ENCODE measurements around the gene CCNC.

Gene CCNC

GRCh38 chr6:99550046-99550748 is 18.3 kb downstream of the CCNC start:
- TF ChIP-seq, protein P1, sequence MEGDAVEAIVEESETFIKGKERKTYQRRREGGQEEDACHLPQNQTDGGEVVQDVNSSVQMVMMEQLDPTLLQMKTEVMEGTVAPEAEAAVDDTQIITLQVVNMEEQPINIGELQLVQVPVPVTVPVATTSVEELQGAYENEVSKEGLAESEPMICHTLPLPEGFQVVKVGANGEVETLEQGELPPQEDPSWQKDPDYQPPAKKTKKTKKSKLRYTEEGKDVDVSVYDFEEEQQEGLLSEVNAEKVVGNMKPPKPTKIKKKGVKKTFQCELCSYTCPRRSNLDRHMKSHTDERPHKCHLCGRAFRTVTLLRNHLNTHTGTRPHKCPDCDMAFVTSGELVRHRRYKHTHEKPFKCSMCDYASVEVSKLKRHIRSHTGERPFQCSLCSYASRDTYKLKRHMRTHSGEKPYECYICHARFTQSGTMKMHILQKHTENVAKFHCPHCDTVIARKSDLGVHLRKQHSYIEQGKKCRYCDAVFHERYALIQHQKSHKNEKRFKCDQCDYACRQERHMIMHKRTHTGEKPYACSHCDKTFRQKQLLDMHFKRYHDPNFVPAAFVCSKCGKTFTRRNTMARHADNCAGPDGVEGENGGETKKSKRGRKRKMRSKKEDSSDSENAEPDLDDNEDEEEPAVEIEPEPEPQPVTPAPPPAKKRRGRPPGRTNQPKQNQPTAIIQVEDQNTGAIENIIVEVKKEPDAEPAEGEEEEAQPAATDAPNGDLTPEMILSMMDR (conservative IDR thresholded peaks at IDR 0.05) = no peak

DNA sequence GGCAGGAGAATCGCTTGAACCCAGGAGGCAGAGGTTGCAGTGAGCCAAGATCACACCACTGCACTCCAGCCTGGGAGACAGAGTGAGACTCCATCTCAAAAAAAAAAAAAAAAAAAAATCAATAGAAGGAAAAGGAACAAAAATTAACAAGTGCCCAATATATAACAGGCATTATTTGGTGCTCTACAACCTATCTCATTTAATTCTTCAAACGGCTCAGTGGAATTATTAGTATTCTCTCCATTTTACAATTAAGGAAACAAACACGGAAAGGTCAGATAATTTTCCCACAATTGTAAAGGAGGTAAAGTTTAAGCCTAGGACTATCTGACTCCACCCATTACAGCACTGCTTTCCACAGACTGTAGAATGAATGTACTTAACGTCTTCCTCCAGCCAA is 19.8 kb downstream of the CCNC start:
- no peak overlapping the region for H3K27ac ChIP-seq
- TF ChIP-seq, protein P1 (conservative IDR thresholded peaks at IDR 0.05) = no peak

More at GRCh38 chr6:99550046-99550748, 18.3 kb downstream of the CCNC start:
- H3K27ac ChIP-seq = no peak overlapping the region

DNA sequence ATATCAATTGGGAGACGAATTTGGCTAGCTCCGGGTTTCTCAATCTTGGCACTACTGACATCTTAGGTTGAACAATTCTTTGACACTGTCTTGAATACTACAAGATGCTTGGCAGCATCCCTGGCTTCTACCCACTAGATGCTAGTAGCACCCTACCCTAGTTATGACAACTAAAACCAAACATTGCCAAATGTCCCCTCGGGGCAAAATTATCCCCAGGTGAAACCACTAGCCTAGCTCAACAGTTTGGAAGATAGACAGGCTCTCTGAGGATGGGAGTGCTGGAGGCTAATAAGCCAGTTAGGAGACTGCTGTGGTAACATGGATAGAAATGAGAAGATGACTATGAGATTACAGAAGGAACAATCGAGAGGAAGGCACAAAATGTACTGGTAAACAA is 20.9 kb downstream of the CCNC start:
- no peak overlapping the region for H3K27ac ChIP-seq
- TF ChIP-seq, protein P1 (conservative IDR thresholded peaks at IDR 0.05) = no peak

- no peak overlapping the region for H3K27ac ChIP-seq
Observed at GRCh38 chr6:99545442-99545841, 23.0 kb downstream of the CCNC start.

DNA sequence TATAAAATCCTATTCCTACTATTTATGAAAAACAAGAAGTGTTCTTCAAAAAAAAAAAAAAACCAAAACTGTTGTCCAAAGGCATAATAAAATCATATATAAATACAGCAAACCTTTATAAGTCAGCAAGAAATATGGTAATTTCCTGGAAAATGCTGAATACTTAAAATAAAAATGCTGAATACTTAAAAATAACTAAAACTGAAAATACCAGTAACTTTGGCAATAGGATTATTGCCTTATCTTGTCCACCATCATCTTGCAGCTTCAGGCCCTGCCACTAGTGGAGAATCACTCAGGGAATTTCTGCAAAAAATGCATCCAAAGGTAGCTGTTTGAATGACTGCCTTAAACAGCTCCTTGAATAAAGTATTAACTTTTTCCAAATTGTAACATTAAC is 24.5 kb downstream of the CCNC start:
- TF ChIP-seq, protein P1 (conservative IDR thresholded peaks at IDR 0.05) = no peak; the same call in 1 of the 2 replicates
- no peak overlapping the region for H3K27ac ChIP-seq

More at GRCh38 chr6:99545442-99545841, 23.0 kb downstream of the CCNC start:
- TF ChIP-seq, protein P1 (conservative IDR thresholded peaks at IDR 0.05) = no peak

DNA sequence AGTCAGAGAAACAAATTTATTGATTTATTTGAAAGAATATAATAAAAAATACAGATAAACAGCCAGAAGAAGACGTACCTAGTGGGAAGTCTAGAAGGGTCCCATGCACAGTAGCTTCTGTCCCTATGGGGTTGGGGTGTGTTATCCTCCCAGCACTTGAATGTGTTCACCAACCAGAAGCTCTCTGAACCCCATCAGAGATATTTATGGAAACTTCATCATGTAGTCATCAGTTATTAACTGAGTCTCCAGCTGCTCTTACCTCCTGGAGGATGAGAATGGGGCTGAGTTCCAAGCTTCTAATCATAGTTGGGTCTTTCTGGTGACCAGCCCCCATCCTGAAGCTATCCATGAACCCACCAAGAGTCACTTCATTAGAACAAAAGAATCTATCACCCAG is 37.8 kb downstream of the CCNC start:
- TF ChIP-seq, protein P1 (conservative IDR thresholded peaks at IDR 0.05) = no peak
- H3K27ac ChIP-seq = no peak overlapping the region

GRCh38 chr6:99522531-99522930 is 45.9 kb downstream of the CCNC start:
- TF ChIP-seq, protein P1 (conservative IDR thresholded peaks at IDR 0.05) = no peak
- no peak overlapping the region for H3K27ac ChIP-seq

Data from VCaP (cell line).